ENCODE measurements around the gene XK.
A peak's percentile ranks its signal among the peaks of the same experiment; 100 is the strongest.

Gene XK

DNA sequence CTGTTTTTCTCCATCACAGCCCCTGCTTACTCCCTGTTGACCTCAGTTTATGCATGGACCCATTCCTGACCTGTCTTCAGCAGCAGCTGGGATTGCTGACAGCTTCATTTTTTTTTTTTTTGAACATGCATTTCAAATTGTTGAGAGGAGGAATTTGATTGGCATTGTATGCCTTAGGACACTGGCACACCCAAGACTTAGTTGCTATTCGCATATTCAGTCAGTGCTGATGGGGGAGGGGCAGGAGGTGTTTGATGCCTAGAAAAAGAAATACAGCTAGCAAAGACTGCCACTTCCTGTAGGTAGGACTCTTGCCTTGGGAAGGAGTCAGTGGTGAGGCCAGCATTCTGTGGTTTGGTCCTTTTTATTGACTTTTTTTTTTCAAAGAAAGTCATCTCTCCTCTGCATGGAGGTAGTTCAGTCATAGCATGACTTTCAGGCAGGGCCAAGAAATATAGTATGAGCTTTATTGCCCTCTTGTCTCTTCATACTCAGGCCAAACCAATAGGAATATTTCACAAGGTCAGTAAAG lies 33.6 kb upstream of the XK start:
- DNase-seq (ENCODE audit: low read depth) = peak; percentile 2
- TF ChIP-seq, protein P1, sequence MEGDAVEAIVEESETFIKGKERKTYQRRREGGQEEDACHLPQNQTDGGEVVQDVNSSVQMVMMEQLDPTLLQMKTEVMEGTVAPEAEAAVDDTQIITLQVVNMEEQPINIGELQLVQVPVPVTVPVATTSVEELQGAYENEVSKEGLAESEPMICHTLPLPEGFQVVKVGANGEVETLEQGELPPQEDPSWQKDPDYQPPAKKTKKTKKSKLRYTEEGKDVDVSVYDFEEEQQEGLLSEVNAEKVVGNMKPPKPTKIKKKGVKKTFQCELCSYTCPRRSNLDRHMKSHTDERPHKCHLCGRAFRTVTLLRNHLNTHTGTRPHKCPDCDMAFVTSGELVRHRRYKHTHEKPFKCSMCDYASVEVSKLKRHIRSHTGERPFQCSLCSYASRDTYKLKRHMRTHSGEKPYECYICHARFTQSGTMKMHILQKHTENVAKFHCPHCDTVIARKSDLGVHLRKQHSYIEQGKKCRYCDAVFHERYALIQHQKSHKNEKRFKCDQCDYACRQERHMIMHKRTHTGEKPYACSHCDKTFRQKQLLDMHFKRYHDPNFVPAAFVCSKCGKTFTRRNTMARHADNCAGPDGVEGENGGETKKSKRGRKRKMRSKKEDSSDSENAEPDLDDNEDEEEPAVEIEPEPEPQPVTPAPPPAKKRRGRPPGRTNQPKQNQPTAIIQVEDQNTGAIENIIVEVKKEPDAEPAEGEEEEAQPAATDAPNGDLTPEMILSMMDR (IDR thresholded peaks at IDR 0.05; ENCODE audit: insufficient read depth, low read depth, low read length, missing control alignments) = no peak
- no peak overlapping the region for H3K4me3 ChIP-seq (ENCODE audit: low read depth, low read length)

GRCh38 chrX:37652589-37653231 lies 32.9 kb upstream of the XK start:
- H3K4me3 ChIP-seq (ENCODE audit: low read depth, low read length) = no peak overlapping the region
- TF ChIP-seq, protein P1 (IDR thresholded peaks at IDR 0.05; ENCODE audit: insufficient read depth, low read depth, low read length, missing control alignments) = no peak
- no peak for DNase-seq (ENCODE audit: low read depth)

DNA sequence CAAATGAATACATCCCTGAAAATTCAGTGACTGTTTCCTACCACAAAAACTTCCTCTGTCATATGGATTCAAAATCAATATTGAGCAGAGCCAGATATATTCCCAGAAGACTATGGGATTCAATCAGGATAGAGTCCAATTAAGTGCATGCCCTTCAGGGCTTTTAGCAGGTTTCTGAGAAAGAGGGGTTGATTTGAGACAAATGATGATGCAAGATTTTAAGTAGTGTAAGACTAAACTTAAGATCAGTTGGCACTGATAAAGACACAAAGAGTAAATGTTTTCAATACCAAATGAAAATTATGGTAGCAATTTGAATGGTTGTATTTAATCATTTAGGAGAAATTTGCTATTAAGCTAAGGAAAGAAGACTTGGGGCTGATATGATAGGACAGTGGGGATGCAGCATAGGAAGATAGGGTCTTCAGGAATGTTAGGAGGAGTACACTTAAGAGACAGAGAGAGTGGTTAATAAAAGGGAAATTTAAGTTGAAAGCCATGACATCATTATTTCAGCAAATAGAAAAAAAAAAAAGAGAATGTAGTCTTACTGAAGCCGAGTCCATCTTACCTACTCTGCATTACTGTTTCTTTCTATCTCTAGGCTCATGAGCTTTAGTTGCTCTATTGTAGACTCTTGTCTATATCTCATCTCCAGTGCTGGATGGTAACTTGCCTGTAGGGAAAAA lies 32.0 kb upstream of the XK start:
- H3K4me3 ChIP-seq (ENCODE audit: low read depth, low read length) = no peak overlapping the region
- TF ChIP-seq, protein P1 (IDR thresholded peaks at IDR 0.05; ENCODE audit: insufficient read depth, low read depth, low read length, missing control alignments) = no peak
- no peak for DNase-seq (ENCODE audit: low read depth)

GRCh38 chrX:37658343-37659030 lies 27.1 kb upstream of the XK start:
- H3K4me3 ChIP-seq (ENCODE audit: low read depth, low read length) = no peak overlapping the region
- TF ChIP-seq, protein P1 (IDR thresholded peaks at IDR 0.05; ENCODE audit: insufficient read depth, low read depth, low read length, missing control alignments) = no peak
- DNase-seq (ENCODE audit: low read depth) = no peak

DNA sequence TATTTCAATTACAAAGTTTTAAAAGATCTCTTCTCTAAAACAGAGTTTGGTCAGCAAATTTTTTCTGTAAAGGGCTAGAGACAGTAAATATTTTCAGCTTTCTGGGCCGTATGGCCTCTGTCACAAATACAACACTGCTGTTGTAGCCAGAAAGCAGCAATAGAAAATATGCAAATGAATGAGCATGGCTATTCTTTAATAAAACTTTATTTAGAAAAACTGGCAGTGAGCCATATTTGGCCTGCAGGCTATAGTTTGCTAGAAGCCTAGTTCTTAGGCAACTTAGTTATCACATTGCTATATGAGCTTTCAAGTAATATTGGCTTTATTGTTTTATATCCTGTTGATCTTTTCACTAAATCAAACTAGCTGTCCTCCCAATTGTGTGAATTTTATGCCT lies 26.5 kb upstream of the XK start:
- TF ChIP-seq, protein P1 (IDR thresholded peaks at IDR 0.05; ENCODE audit: insufficient read depth, low read depth, low read length, missing control alignments) = no peak
- no peak for DNase-seq (ENCODE audit: low read depth)
- no peak overlapping the region for H3K4me3 ChIP-seq (ENCODE audit: low read depth, low read length)

GRCh38 chrX:37662181-37662580 lies 23.4 kb upstream of the XK start:
- H3K4me3 ChIP-seq (ENCODE audit: low read depth, low read length) = no peak overlapping the region
- no peak for DNase-seq (ENCODE audit: low read depth)
- TF ChIP-seq, protein P1 (IDR thresholded peaks at IDR 0.05; ENCODE audit: insufficient read depth, low read depth, low read length, missing control alignments) = no peak
